Non-pigmented ciliary epithelial cell (primary cell): ENCODE results near the gene GNPTG.

Source experiments
- DNase-seq: peaks from one replicate; pipeline ENCODE4 v3.0.0-alpha.2; 2010; ENCODE audit warnings: low read depth

GNPTG gene

DNA sequence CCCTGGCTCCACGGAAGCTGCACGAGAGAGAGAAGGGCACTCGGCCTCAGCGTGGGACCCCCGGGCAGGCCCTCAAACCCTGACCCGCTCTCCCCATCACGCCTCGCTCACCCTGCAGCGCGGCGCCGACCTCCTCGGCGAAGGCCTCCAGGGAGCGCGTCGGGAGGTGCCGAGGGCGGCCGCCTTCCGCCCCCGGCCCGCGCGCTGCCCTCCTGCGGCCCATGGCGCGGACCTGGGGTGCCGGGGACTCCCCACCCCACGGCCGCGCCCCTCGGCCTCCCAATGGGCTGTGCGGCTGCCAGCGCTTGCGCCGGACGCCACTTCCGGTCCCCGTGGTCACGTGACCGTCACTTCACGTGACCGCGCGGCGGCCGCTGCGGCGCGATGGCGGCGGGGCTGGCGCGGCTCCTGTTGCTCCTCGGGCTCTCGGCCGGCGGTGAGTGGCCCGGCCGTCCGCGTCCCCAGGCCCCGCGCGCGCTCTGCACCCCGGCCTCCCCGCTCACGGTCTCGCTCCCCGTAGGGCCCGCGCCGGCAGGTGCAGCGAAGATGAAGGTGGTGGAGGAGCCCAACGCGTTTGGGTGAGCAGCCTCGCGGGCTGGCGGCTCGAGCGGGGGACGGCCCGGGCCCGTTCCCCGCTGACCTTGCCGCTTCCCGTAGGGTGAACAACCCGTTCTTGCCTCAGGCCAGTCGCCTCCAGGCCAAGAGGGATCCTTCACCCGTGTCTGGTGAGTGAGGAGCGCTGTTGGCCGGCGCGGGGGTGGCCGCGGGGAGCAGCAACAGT is at the start of gene GNPTG, which contains the start of gene TSR3:
TSS of gene GNPTG (plus strand) at position 350 of the 781 bp plus-strand sequence. CDS start at position 385, 35 bp downstream.
TSS of gene TSR3 (minus strand) at position 297 of the 781 bp plus-strand sequence. CDS start at position 223, 74 bp downstream.
- DNase-seq, result peak; percentile 38

DNA sequence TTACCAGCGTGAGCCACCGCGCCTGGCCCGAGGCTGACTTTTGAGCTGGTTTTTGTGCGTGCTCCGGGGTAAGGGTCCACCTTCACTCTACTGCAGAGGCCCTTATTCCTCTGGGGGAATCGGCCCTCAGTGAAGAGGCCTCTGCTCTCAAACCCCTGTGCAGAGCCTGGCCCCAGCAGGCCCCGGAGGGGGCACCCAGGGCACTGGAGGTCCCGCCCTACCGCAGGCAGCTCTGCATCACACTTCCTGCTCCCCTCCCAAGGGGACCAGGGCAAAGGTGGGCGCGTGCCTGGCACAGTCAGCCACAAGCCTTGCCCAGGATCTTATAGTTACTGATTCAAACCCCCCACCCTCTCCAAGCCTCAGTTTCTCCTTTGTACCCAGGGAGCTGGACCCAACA is 45.9 kb upstream of the GNPTG start:
- no peak for DNase-seq

DNA sequence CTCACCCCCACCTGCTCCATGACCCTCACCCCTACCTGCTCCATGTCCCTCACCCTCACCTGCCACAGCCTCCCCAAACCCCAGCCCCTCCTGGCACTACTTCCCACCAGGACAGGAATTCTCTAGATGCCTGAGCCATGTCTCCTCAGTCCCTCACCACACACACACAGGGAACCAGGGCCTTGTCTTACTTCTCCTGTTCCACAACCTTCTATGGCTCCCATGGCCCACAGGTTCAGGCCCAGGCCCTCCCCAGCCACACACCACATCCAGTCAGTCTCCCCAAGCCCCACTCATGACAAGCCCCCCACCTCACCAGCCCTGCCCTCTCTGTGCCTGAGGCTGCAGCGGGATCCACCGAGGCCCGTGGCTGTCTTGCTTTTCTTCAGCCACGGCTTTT is 45.4 kb upstream of the GNPTG start:
- no peak for DNase-seq

DNA sequence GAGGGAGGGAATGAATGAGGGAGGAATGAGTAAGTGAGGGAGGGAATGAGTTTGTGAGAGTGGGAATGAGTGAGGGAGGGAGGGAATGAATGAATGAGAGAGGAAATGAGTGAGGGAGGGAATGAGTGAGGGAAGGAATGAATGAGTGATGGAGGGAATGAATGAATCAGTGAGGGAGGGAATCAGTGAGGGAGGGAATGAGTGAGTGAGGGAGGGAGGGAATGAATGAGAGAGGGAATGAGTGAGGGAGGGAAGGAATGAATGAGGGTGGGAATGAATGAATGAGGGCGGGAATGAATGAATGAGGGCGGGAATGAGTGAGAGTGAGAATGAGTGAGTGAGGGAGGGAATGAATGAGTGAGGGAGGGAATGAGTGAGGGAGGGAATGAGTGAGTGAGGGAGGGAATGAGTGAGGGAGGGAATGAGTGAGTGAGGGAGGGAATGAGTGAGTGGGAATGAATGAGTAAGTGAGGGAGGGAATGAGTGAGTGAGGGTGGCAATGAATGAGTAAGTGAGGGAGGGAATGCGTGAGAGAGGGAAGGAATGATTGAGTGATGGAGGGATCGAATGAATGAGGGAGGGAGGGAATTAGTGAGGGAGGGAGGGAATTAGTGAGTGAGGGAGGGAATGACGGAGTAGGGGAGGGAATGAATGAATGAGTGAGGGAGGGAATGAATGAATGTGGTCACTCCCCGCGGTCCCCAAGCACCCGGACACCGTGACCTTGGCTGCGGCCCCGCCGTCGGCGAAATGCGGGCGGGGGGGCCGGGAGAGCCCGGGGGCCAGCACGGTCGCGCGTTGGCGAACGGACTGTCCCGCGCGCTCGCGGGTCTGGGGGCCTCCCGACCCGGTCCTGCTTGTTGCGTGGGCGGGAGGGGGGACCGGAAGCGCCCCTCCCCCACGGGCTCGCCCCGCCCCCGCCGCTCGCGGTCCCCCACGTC is 43.4 kb upstream of the GNPTG start:
- no peak for DNase-seq

DNA sequence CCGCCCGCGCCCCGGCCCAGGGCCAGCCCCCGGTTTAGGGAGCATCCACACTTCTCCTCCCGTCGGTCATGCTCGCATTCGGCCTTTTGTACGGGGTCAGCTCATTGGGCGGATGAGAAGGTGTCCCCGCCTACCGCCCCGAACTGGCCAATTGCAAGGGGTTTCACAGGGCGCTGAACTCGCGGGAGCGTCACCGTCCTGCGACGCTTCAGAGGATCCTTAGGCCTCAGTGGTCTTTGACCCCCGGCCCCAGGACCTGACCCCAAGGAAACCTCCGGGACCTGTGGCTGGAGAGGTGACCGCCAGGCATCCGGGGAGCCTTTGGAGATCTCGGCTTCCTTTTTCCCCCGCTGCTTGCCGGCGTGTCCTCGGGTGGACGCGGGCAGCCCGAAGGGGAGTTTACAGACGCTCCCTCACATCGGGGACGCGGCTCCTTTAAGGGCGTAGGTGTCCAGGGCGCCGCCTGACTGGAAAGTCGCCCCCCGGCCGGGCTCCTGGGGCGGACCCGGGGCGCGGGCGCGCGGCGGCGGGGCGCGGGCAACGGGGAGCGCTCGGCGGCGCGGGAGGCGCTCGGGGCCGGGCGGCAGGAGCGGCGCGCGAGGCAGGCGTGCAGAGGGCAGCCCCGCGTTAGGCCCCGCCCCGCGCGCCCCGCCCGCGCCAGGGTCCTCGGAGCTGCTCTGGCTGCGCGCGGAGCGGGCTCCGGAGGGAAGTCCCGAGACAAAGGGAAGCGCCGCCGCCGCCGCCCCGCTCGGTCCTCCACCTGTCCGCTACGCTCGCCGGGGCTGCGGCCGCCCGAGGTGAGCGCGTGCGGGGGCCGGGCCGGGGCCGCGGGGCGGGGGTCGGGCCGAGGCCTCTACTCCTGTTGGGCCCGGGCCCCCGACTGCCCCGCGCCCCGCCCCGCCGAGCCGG is 42.5 kb upstream of the GNPTG start, which contains the start of gene UBE2I:
TSS of gene UBE2I (plus strand) at position 660 of the 909 bp plus-strand sequence. CDS start 4,395 bp downstream, outside the sequence.
- DNase-seq, result peak; percentile 90

DNA sequence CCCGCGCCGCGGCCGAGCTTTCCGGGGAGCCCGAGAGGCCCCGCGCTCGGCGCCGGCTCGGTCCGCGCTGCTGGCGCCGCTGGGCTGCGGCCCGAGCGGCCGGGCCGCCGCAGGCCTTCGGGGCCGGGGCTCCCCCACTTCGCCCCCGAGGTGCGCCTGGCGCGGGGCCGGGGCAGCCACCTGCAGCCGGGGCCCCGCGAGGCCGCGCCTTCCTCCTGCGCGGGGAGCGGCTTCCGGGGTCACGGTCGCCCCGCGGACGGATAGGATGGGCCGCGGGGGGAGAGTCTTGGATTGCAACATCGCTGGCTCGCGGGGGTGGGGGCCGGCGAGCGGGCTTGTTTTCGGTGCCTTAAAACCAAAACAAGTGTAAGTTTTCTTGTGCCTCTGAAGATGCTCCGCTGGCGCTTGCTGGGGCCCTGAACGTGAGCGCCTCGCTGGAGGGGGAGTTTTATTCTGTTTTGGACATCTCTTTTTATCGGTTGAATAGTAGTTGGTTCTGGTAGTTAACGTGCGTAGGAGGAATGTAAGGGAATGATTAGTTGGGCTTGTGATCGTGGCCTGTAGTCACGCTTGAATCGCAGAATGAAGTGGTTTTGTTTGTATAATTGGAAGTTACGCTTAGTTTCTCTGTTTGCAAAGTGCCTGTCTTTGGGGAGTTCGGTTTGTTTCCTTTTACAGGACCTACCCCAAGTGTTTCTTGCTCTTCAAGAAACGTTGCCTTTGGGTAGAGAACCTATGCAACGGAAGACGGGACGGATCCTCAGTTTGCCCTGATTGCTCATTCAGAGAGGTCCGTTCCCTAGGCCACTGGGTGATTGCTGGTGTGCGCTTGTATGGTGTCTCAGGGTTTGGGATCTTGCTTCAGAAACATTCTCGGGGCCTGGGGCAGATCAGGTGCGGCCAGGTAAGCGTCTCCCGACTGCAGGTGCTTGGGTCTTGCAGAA is 41.6 kb upstream of the GNPTG start:
- no peak for DNase-seq

DNA sequence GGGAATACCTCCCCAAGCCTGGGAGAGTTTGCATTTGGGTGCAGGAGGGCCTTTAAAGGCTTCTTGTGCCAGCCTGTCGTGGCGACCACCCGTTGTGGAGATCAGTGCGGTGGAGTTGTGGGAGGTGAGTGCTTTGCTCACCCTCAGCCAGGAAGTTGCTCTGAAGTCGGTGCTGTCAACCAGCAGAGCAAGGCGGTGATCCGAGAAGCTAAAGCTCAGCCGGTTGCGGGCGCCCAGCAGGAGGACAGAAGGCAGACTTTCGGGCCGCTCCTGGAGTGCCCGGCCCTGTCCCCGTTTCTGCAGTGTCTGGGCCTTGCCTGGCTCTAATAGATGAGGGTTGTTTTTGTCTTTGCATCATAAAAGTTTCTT is 40.9 kb upstream of the GNPTG start:
- DNase-seq, result no peak

DNA sequence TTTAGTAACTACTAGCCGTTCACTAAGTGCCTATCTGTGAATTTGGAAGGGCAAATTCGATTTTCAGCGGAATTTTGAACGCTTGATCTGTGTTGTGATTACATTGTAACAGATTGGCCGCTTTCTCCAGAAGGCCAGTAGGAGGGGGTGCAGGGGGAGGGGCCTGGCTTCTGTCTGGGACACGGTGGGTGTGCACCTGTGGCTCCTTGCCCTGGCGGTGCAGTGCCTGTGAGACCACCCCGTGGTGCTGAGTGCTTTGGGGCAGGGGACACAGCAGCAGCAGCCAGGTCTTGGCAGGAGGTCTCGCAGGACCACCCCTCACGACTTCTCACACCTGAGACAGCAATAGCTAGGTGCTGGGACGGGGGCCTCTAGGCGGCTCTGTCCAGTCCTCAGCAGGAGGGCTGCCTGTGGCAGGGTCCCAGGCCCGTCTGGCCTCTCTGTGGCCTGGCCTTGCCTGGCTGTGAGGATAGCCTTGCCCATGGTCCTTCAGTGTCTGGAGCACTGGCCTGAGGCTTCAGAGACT is 40.5 kb upstream of the GNPTG start:
- DNase-seq, result no peak

DNA sequence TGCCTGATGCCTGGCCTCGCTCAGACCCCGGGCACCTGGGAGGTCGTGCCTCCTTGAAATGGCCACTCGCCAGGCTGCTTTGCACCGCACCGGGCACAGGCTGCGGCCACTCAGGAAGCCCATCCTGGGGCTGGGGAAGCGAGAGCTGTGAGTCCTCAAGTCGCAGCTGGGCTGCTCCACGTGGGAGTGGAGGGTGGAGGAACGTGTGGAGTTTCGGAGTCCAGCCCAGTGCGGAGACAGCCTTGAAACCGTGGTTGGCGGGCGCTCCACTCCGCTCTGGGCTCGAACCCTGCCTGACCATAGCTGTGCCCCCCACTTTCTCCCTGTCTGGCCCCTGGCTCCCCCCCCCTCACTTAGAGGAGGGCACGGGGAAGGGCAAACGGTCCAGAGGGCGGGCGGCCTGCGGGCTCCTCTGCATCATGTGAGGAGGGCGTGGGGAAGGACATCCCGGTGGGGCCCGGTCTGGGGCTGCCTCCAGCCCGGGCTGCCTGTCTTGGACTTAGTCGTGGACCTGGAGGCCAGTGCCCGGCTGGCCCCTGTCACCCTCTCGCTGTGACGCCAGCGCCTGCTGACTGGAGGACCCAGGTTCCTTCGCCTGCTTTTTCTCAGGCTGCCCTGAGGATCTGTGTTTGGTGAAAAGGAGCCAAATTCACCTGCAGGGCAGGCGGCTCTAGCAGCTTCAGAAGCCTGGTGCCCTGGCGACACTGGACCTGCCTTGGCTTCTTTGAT is 39.8 kb upstream of the GNPTG start:
- DNase-seq, result no peak

DNA sequence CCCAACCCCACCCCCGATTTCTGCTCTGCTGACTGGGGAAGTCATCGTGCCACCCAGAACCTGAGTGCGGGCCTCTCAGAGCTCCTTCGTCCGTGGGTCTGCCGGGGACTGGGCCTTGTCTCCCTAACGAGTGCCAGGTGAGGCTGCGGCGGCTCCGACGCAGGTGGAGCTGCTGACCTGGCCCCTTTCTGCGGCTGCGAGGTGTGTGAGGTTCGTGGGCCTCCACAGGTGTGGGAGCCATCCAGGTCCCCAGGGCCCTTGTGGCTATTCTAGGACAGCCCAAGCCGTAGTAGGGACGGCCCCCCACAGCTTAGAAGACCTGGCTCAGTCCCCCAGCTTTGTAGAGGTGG is 39.3 kb upstream of the GNPTG start:
- no peak for DNase-seq

DNA sequence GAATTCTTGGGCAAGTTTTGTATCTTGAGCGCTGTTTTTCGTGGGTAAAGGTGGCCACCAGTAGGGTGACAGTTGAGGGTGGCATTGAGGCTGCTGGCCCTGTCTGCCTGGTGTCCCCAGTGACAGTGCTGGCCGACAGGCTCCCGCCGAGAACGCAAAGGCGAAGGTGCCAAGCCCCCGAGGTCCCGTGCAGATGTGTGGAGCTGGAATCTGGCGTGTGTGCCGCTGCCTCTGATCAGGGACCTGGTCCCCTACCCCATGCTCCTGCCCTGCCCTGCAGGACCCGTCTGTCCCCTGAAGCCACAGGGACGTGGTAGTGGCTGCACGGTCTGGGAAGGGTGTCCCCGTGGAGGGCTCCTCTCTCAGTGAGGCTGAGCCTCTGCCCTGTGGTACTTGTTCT is 38.8 kb upstream of the GNPTG start:
- DNase-seq, result no peak

DNA sequence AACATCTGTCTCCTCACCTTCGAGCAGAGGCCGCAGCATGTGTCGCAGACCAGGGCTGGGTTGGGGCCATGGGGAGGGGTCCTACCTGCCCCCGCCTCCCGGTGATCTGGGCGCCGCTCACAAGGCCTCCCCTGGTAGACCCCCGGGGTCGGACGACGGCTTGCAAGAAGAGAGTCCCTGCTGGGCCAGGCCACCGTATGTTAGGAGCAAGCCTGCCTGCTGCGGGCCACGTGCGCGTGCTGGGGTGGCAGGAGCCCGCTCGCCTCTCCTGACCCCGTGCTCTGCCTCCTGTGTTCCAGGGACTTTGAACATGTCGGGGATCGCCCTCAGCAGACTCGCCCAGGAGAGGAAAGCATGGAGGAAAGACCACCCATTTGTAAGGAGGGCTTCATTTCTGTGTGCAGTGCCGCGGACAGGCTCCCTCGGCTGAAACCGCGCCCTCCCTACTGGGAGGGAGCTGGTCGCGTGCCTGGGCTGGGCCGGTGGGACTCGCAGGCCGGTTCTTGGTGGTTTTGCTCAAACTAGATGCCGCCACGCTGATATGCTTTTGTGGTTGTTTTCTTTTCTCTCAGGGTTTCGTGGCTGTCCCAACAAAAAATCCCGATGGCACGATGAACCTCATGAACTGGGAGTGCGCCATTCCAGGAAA is 37.9 kb upstream of the GNPTG start:
- no peak for DNase-seq

DNA sequence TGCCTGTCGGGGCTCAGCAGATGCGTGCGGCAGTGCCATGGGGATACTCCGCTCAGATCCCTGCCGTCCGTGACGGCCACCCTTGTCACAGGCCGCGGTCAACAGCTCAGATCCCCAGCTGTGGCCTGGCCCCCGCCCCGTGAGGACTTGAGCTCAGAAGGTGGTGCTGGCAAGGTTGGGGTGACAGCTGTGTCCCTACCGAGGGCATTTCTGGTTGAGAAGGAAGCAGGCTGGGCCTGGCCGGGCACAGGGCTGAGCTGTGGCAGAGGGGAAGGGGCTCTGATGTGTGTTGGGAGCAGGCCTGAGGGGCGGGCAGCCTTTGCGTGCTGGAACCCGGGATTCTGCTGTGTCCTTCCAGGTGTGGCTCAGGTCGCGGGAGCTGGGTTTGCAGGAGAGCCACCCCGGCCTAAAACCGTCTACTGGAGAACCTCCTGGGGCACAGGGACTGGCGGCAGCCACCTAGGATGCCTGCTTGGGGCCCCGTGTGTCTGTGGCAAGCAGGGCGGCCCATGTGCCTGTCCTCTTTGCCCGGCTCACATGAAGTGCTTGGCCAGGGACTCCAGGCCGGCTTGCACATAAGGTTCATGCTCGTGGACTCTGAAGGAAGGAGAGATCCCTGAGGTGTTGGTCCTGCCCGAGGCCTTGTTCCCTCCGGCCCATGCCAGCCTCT is 37.2 kb upstream of the GNPTG start:
- no peak for DNase-seq

DNA sequence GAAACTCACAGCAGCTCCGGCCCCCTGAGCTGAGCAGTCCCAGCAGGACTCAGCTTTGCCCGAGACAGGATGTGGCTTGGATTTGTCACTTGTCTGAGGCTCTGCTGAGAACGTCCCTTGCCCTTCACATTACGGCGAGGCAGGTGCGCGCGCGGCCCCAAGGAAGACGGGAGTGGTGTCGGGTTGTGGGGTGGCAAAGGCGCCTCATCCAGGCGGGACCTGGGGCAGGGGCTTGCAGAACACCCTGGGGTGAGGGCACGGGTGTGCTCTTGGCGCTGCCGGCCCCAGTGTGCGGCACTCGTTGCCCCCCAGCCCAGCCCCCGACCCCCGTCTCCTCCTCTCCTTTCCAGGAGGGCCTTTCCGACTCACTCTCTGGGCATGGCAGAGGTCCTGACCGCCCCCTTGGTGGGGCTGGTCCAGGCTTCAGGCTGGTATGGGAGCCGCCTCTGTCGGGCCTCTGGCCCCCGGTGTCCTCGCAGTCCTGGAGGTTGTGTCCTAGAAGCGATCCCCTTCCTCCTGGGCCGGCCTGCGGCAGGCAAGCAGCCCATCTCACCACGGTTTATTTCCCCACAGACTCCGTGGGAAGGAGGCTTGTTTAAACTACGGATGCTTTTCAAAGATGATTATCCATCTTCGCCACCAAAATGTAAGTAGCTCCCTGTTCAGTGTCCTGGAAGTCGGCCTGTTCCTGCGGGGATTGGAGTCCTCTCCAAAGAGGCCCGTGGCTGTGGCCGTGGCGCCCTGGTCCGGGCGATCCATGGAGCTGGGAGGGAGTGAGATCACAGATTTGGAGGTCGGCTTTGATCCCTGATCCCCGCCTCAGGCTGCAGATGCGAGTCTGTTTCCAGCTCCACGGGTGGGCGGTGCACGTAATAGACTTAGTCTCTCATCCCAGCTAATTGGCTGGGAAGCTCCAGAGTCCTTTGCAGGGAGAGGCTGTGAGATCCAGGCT is 36.4 kb upstream of the GNPTG start:
- no peak for DNase-seq

DNA sequence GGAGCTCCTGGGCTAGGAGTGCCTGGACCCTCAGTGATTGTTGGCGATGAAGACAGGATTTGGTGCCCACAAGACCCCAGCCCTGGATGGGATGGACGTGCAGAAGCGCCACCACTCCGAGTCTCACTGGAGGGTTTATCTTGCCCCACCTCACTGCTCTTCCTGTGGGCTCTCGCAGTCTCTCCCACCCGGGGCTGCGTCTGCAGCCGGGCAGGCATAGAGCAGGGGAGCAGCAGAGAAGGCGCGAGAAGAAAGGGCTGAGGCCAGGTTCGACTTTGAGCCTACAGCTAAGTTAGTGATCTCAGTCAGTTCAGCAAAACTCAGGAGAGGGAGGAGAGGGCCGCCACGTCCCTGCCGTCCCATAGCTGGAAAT is 35.7 kb upstream of the GNPTG start:
- DNase-seq, result no peak

DNA sequence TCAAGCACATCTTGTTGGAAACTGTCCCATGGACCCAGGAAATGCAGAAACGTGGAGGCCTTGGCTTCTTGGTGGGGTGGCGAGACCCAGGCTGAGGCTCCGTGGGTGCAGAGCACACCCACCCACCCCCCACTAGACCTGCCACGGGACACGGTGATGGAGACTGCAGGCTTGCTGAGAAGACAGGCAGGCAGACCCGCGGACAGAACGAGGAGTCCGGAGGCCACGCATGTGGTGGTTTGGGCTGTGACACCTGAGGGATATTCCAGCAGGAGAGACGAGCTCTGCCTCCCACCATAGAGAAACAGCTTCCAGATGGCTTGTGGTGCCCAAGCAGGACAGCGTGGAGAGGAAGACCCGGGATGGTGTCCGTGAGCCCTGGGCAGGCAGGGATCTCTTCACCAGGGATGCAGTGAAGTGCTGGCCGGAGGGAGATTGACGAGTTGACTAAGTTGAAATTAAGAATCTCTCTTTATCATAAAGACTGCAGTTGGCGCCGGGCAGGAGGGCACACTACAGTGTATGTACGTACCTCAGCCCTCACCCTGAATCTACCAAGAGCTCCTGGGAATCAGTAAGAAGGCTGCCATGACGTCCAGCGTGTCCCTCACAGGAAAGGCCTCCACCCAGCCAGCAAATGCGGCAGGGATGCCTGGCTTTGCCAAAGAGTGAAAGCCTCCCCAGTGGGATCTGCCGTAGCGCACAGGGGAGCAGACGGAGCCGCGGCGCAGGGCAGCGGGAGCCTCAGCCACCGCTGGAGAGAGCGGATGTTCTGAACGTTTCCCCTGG is 34.1 kb upstream of the GNPTG start:
- DNase-seq, result no peak

DNA sequence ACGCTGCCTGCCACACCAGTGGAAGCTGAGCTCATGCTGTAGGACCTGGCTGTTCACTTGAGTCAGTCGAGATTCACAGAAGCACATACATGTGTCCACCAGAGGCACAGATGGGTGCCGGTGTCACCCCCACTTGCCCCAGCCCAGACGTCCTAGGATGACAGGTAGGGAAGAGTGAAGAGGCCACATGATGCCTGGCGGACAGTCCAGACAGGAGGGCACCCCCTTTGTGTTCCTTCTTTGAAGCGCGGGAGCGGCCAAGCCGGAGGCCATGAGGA is 33.5 kb upstream of the GNPTG start:
- DNase-seq, result no peak
